Activated CD8-positive, alpha-beta memory T cell treated with anti-CD3 and anti-CD28 coated beads for 36 hours (primary cell): ENCODE data around the gene BUD23. TPM values are rescaled to one million over a fixed set of nuclear protein-coding genes. Genes with fewer than 3 reads are reported as not detected.
"Not testable (repeated sequence)": the region's sequence is repeated elsewhere in the genome, so short reads cannot be mapped to it uniquely, and the experiment has no call there.

Experiments used
- CTCF ChIA-PET: fragments of 350-600 bp; sonication (Branson Sonifier 250); formaldehyde crosslinking; loops from one replicate; lab custom pipeline; 2021; ENCODE audit warnings: antibody characterized with exemption; lab: Charles Lee
- POLR2A ChIA-PET: fragments of 350-600 bp; sonication (Branson Sonifier 250); formaldehyde crosslinking; loops from one replicate; lab custom pipeline; 2021; ENCODE audit warnings: antibody characterized with exemption; lab: Charles Lee
- total RNA-seq, 2 experiments: library from RNA; stranded (reverse); gene quantifications; one replicate each; pipeline ENCODE4 v1.2.3, GENCODE V29; 2021

BUD23 gene
- 100 to 1,000 TPM; 109 to 112 TPM for total RNA-seq

- ChIA-PET CTCF (interaction anchor here (0.5 to 1.2 kb wide), 2 partner anchors 51 to 174 kb away, joined by 3 read pairs; no protein-coding TSS in a partner anchor), POLR2A (interaction anchor here (0.8 kb wide), 1 partner anchor 14 kb away, joined by 3 read pairs; no protein-coding TSS in a partner anchor)
These were observed at the start of gene BUD23, which contains the start of gene DNAJC30 for GRCh38 chr7:73683056-73683787. BUD23 (plus strand) TSS chr7:73683597; CDS start chr7:73683626, 29 bp downstream. DNAJC30 (minus strand) TSS chr7:73683453; CDS start chr7:73683423, 30 bp downstream.

- ChIA-PET CTCF (no interaction called here), POLR2A (interaction anchor here (0.5 kb wide), 1 partner anchor 109 kb away, joined by 5 read pairs; no protein-coding TSS in a partner anchor)
These were observed 49.6 kb upstream of the BUD23 start for GRCh38 chr7:73633844-73634243.

GRCh38 chr7:73635428-73636200 is 47.8 kb upstream of the BUD23 start:
- POLR2A ChIA-PET, result no interaction called here

GRCh38 chr7:73638911-73639310 is 44.5 kb upstream of the BUD23 start:
- POLR2A ChIA-PET, result no interaction called here
- CTCF ChIA-PET, result no interaction called here

More at GRCh38 chr7:73635428-73636200, 47.8 kb upstream of the BUD23 start:
- CTCF ChIA-PET, result no interaction called here

- POLR2A ChIA-PET, result no interaction called here
- CTCF ChIA-PET, result interaction anchor here (0.5 kb wide), 1 partner anchor 97 kb away, joined by 5 read pairs; no protein-coding TSS in a partner anchor
These were observed 40.6 kb upstream of the BUD23 start for GRCh38 chr7:73642834-73643233.

- ChIA-PET POLR2A (no interaction called here), CTCF (interaction anchor here (1.0 kb wide), 1 partner anchor 67 kb away, joined by 4 read pairs; no protein-coding TSS in a partner anchor)
These were observed 38.6 kb upstream of the BUD23 start for GRCh38 chr7:73644688-73645286.

- ChIA-PET CTCF (interaction anchor here (0.9 kb wide), 1 partner anchor 39 kb away, joined by 4 read pairs; no protein-coding TSS in a partner anchor), POLR2A (no interaction called here)
These were observed 37.7 kb upstream of the BUD23 start for GRCh38 chr7:73645643-73646174.

- ChIA-PET POLR2A (no interaction called here), CTCF (interaction anchor here (0.9 to 1.0 kb wide), 2 partner anchors 40 to 78 kb away, joined by 4 read pairs; no protein-coding TSS in a partner anchor)
These were observed 36.3 kb upstream of the BUD23 start for GRCh38 chr7:73646785-73647724.

- ChIA-PET CTCF (no interaction called here), POLR2A (no interaction called here)
These were observed 35.4 kb upstream of the BUD23 start for GRCh38 chr7:73647725-73648592.

GRCh38 chr7:73648593-73649332 is 34.6 kb upstream of the BUD23 start:
- ChIA-PET POLR2A (no interaction called here), CTCF (no interaction called here)

GRCh38 chr7:73649576-73649975 is 33.8 kb upstream of the BUD23 start:
- ChIA-PET POLR2A (no interaction called here), CTCF (no interaction called here)

- ChIA-PET CTCF (no interaction called here), POLR2A (no interaction called here)
These were observed 32.9 kb upstream of the BUD23 start for GRCh38 chr7:73650524-73650923.

GRCh38 chr7:73652541-73652949 is 30.9 kb upstream of the BUD23 start:
- CTCF ChIA-PET, result interaction anchor here (0.6 to 1.0 kb wide), 2 partner anchors 35 to 73 kb away, joined by 3 to 4 read pairs; no protein-coding TSS in a partner anchor
- POLR2A ChIA-PET, result no interaction called here

GRCh38 chr7:73655309-73655708 is 28.1 kb upstream of the BUD23 start:
- POLR2A ChIA-PET, CTCF ChIA-PET: not testable (repeated sequence)

- ChIA-PET POLR2A (no interaction called here), CTCF (no interaction called here)
These were observed 23.4 kb upstream of the BUD23 start for GRCh38 chr7:73659983-73660382.

- CTCF ChIA-PET, POLR2A ChIA-PET: not testable (repeated sequence)
These were observed 22.8 kb upstream of the BUD23 start for GRCh38 chr7:73660594-73660993.

- POLR2A ChIA-PET, result no interaction called here
- CTCF ChIA-PET, result no interaction called here
These were observed 20.4 kb upstream of the BUD23 start for GRCh38 chr7:73663033-73663432.
